IPS-NIHi11 (cell line): Measurements from ENCODE around the gene SBNO1.
"Not testable (repeated sequence)": the region's sequence is repeated elsewhere in the genome, so short reads cannot be mapped to it uniquely, and the experiment has no call there.

Experiments used
- DNase-seq: peaks from one replicate; pipeline ENCODE4 v3.0.0; 2012; ENCODE audit warnings: mixed read lengths, low spot score

Gene SBNO1

DNA sequence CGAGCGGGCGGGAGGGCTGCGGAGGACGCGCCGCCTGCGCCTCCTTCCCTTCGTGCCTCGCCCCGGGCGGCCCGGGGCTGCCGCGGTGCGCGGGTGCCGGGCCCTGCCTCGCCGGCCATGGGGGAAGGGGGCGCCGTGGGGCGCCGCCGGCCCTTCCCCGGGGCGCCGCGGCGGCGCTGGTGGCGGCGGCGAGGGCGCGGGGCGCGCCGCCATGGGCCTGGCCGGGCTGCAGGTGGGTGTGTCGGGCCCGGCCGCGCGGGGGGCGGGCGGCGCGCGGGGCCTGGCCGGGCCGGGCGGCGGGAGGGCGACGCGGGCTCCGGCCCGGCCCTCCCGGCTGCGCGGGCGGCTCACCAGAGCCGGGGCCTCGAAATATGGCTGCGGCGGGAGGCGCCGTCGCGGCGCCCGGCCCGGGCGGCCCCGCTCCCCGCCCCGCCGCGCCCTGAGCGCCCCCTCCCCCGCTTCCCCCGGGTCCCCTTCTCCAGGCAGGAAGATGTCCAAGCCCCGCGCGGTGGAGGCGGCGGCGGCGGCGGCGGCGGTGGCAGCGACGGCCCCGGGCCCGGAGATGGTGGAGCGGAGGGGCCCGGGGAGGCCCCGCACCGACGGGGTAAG lies 24.4 kb upstream of the SBNO1 start:
- DNase-seq: peak; percentile 58

DNA sequence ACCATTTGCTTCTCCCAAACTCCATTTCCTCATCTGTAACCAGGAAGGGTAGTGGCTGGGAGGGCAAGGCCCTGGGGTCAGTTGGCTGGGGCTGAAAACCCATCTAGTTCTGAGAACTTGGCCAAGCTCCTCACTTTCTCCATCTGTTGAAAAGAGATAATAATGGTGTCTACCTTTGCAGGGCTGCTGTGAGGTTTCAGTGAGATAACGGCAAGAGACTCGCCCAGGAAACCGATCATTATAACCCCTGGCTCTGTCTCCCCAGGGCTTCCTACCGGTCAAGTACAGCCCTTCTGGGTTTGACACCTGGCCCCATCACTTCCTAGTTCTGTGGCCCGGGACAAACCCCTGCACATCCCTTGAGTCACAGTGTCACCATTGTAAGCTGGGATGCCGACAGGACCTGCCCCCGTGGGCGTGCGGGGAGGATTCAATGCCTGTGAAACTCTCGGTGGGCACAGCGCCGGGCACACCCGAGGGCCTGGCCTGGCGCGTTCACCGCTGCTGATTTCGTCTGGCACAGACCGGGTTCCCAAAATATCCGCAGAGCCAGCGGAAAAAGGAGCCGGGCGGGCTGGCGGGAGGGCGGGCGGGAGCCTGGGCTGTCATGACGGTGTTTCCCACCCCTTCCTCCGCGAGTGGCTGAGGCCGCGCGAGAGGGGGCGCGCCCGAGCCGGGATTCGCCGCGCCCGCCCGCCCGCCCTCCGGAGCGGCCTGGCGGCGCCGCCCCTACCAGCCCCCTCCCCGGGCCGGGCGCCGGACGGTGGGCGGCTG lies 23.7 kb upstream of the SBNO1 start:
- DNase-seq: peak; percentile 89

DNA sequence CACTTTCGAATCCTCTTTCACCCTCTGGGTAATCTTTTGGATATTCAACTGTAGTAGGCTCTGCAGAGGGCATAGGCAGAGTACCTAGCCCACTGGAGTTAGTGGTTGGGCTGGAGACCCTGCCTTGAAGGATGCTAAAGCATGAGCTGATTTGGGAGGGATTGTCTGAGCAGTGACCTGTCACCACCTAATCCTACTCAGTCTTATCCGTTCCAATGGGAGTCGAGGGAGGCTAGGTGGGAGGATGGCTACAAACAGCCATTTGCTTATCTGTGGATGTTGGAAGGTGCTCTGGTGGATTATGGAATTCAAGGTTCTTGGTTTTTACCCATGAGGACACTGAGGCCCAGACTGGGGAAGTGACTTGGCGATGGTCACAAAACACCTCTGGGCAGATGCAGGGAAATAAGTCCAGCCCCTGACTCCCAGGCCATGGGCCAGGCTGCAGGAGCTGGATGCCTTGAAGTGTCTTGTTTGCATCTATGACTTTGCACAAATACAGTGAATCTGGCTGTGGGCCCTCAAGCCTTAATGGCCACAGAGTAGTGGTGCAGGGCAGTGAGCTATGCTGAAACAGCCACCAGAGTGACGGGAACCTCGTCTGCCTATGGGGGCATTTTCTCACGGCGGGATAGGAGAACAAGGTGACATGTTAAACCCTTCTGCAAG lies 23.0 kb upstream of the SBNO1 start:
- DNase-seq: no peak

DNA sequence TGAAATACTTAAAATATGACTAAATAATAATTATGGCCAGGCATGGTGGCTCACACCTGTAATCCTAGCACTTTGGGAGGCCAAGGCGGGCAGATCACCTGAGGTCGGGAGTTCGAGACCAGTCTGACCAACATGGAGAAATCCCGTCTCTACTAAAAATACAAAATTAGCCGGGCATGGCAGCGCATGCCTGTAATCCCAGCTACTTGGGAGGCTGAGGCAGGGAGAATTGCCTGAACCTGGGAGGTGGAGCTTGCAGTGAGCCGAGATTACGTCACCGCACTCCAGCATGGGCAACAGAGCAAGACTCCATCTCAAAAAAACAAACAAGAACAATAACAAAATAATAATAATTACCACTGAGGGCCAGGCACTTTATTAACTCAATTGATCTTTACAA lies 20.9 kb upstream of the SBNO1 start:
- not testable (repeated sequence) for DNase-seq

- DNase-seq: no peak
Measured at GRCh38 chr12:123384994-123385376, 20.3 kb upstream of the SBNO1 start.

DNA sequence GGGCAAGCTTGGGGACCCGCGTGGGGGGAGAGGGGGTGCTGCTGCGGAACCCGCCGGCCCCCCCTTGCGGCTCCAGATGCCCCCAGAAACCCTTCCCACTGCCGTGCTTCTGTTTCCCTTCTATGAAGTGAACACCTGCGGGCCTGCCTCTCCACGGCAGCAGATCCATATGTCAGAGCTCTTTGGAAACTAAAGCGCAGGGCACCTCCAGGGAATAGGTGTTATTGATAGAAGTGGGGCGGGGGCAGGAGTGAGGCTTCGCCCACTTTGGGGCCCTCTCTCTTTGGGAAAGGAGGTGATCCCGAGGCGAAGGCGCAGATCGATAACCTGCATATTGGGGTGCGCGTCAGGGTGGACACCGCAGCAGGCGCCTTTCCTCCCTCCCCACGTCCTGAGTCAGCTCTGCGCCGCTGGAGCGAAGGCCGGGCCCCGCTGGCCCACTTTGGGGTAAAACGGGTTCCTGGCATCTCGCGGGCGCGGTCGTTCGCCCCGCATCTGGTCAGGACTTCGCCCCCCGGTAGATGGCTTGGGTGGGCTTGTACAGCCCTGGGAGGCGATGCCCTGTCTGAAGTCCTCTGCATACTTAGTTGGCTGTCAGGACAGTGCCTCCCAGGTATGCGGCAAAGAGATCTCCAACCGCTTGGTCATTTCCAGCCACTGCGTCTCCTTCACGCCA lies 19.8 kb upstream of the SBNO1 start:
- no peak for DNase-seq

- no peak for DNase-seq
Measured at GRCh38 chr12:123382684-123383083, 18.0 kb upstream of the SBNO1 start.

DNA sequence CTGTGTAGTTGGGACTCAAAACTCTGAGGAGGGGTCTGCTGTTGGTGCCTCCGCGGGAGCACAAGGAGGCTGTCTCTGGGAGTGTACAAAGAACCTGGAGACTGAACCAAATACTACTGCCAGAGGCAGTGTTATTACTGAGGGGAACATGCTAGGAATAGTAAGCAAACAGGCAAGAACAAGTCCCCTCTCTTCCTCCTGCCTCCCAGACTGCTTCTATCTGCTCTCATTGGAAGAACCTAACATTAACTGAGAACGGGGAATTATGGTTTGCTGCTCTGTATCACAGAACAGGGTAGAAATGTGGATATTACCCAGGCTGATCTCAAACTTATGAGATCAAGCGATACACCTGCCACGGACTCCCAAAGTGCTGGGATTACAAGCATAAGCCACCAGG lies 14.7 kb upstream of the SBNO1 start:
- DNase-seq: no peak

GRCh38 chr12:123372415-123372814 lies 7.8 kb upstream of the SBNO1 start:
- not testable (repeated sequence) for DNase-seq

GRCh38 chr12:123371667-123372368 lies 7.2 kb upstream of the SBNO1 start:
- not testable (repeated sequence) for DNase-seq

DNA sequence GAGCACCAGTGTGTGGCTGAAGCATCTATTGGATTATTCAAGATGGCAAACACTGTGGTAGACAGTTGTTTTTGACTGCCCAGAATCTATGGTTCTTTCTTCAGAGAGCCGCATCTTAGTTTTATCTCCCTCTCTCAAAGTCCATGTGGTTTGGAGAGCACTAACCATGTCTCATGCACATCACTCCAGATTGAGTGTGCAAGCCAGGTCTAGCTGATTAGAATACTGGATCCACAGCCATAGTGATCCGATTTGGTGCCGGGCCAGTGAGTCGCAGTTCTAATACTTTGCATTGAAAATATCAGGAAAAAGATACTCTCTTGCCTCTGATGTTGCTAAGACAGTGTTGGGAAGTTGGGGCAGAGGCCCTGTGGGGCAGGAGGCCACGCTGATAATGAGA lies 4.6 kb upstream of the SBNO1 start:
- no peak for DNase-seq

GRCh38 chr12:123368431-123368830 lies 3.8 kb upstream of the SBNO1 start:
- not testable (repeated sequence) for DNase-seq

- DNase-seq: no peak
Measured at GRCh38 chr12:123367511-123367910, 2.9 kb upstream of the SBNO1 start.

DNA sequence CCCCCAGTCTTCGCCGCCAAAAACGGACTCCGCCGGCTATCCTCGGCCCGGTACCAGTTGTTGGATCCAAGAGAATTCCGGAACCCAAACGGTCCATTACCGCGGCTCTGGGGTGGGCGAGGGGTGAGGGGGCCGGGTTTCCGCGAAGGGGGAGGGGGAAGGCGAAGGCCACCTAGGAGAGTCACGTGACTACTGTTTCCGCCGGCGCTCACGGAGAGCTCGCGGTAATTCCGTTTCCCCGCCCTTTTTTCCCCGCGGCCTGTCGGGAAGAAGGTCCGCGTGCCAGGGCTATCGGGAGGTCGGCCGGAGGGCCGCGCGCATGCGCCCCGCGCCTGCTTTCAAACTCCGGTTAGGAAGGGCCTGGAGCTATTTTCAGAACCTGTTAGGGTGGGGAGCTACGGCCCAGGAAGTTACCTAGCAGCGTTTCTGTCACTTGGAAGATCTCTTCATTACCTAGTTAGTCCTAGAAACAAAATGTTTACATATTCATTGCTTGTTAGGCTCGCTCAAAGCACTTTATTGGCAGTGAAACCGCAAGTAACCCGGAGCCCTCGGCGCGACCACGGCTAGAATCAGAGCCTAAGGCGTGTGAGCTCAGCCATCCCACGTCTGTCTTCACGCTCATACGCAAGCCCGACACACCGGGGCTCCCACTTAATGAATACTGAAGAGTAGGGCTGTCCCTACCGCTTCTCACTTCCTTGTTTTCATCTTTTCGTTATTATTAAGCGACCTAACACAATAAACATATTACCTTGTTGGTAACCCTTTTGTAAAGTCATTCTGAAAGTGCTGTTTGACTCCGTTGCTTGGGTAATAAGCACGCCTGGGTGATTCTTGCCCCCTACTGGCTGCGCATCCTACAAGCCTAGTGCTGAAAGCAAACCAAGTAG lies 624 bp upstream of the SBNO1 start:
- peak; percentile 98 for DNase-seq

GRCh38 chr12:123363740-123364531 lies 711 bp downstream of the SBNO1 start:
- peak; percentile 38 for DNase-seq

- no peak for DNase-seq
Measured at GRCh38 chr12:123363390-123363739, 1.3 kb downstream of the SBNO1 start.

GRCh38 chr12:123358035-123358434 lies 6.6 kb downstream of the SBNO1 start:
- DNase-seq: no peak

GRCh38 chr12:123356159-123356670 lies 8.4 kb downstream of the SBNO1 start:
- DNase-seq: no peak

- DNase-seq: no peak
Measured at GRCh38 chr12:123354600-123354999, 10.0 kb downstream of the SBNO1 start.

- DNase-seq: no peak
Measured at GRCh38 chr12:123351349-123351748, 13.3 kb downstream of the SBNO1 start.
